Vagina (tissue), 2 donors: ENCODE results near the gene PCDHGB3.

Source experiments
- POLR2A ChIP-seq, 2 donors: fragments of 450-650 bp; IDR thresholded peaks; one replicate each; pipeline ENCODE4 v1.6.1; 2017; ENCODE audit warnings: antibody characterized with exemption in 2 of 2, mild to moderate bottlenecking in 2 of 2, moderate library complexity in 2 of 2
- POLR2AphosphoS5 ChIP-seq, 2 donors: sonication (generic); formaldehyde crosslinking; IDR thresholded peaks; one replicate each; pipeline ENCODE4 v1.9.0; 2017; ENCODE audit warnings: antibody characterized with exemption in 2 of 2, mild to moderate bottlenecking in 2 of 2, low read depth in 1 of 2; ENCODE audit not compliant: insufficient read depth in 1 of 2
- TF ChIP-seq, protein P1 (sequence below), 3 experiments: fragments of 450-650 bp in 2 of 3; fragments of 200-600 bp in 1 of 3; sonication (generic) in 1 of 3; IDR thresholded peaks; one replicate each; pipeline ENCODE4 v1.5.1; 2017 to 2019; ENCODE audit warnings: antibody characterized with exemption in 3 of 3, mild to moderate bottlenecking in 2 of 3, moderate library complexity in 2 of 3

DNA sequence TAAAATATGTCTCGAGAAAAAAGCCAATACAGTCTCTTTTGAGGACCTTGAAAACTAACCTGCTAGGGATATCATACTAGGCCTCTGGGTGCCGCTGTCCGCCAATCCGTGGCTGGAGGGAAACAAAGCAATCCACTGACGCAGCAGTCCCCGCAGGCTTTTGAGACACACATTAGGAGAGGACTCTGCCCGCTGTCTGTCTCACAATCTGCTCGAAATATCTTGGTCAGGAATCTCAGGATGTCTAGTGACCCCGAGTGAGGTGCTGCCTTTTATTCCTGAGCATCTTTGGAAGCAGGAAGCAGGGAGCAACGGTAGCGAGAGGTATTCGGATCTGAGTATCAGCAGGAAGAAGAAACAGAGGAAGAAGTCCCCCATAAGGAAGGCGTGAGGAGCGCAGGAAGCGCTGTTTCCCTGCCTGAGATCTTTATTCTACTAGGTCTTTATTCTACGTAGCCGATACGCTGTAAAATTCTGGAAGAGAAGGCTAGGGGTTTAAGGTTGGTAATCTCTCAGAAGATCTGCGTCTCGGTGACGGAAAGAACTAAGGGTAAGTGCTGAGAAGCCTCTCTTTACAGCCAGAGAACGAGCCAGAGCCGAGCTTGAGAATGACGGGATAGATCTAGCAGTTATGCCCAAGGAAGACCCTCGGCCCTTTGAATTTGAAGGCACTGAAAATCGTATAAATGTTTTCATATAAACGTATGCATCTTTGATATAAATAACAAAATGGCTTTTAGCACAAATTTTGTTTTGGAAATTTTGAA, 43.8 kb upstream of the PCDHGB3 start:
- TF ChIP-seq, protein P1, sequence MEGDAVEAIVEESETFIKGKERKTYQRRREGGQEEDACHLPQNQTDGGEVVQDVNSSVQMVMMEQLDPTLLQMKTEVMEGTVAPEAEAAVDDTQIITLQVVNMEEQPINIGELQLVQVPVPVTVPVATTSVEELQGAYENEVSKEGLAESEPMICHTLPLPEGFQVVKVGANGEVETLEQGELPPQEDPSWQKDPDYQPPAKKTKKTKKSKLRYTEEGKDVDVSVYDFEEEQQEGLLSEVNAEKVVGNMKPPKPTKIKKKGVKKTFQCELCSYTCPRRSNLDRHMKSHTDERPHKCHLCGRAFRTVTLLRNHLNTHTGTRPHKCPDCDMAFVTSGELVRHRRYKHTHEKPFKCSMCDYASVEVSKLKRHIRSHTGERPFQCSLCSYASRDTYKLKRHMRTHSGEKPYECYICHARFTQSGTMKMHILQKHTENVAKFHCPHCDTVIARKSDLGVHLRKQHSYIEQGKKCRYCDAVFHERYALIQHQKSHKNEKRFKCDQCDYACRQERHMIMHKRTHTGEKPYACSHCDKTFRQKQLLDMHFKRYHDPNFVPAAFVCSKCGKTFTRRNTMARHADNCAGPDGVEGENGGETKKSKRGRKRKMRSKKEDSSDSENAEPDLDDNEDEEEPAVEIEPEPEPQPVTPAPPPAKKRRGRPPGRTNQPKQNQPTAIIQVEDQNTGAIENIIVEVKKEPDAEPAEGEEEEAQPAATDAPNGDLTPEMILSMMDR (IDR thresholded peaks at IDR 0.05) = peak in 1 of 3 experiments; percentile 17
- TF ChIP-seq POLR2A (IDR thresholded peaks at IDR 0.05) (no peak), POLR2AphosphoS5 (IDR thresholded peaks at IDR 0.05; ENCODE audit: insufficient read depth in 1 of 2, low read depth in 1 of 2) (no peak)
